HUES48 (cell line): ENCODE measurements around the gene PRICKLE3.
"Not testable (repeated sequence)": the region's sequence is repeated elsewhere in the genome, so short reads cannot be mapped to it uniquely, and the experiment has no call there.

Source experiments
- H3K27ac ChIP-seq: one replicate; pipeline ENCODE4 v1.7.0; 2013; ENCODE audit warnings: low read depth, low read length, inconsistent platforms
- H3K27me3 ChIP-seq: 2 replicates; pipeline ENCODE4 v1.6.1; 2013; ENCODE audit warnings: mild to moderate bottlenecking, low read length; ENCODE audit not compliant: control insufficient read depth, insufficient read depth
- H3K36me3 ChIP-seq: 2 replicates; pipeline ENCODE4 v1.6.1; 2013; ENCODE audit warnings: low read length; ENCODE audit not compliant: control insufficient read depth, insufficient read depth
- H3K4me1 ChIP-seq: 2 replicates; pipeline ENCODE4 v1.6.1; 2013; ENCODE audit warnings: mild to moderate bottlenecking, low read length; ENCODE audit not compliant: control insufficient read depth, insufficient read depth
- H3K4me3 ChIP-seq: 2 replicates; pipeline ENCODE4 v1.5.1; 2013; ENCODE audit warnings: mild to moderate bottlenecking, low read depth, low read length
- H3K9ac ChIP-seq: 2 replicates; pipeline ENCODE4 v1.6.1; 2013; ENCODE audit warnings: mild to moderate bottlenecking, low read depth, low read length, moderate library complexity
- H3K9me3 ChIP-seq: 2 replicates; pipeline ENCODE4 v1.6.1; 2013; ENCODE audit warnings: low read length; ENCODE audit not compliant: control insufficient read depth, insufficient read depth

Gene PRICKLE3

DNA sequence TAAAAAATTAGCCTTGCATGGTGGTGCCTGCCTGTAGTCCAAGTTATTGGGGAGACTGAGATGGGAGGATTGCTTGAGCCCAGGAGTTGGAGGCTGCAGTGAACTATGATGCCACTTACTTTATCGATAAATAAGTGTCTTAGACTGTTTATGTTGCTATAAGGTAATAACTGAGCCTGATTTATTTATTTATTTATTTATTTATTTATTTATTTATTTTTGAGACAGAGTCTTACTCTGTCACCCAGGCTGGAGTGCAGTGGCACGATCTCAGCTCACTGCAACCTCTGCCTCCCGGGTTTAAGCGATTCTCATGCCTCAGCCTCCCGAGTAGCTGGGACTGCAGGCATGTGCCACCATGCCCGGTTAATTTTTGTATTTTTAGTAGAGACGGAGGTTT, 53.9 kb downstream of the PRICKLE3 start:
- H3K36me3 ChIP-seq, H3K4me1 ChIP-seq, H3K27me3 ChIP-seq, H3K27ac ChIP-seq, H3K4me3 ChIP-seq, H3K9me3 ChIP-seq, H3K9ac ChIP-seq: not testable (repeated sequence)

DNA sequence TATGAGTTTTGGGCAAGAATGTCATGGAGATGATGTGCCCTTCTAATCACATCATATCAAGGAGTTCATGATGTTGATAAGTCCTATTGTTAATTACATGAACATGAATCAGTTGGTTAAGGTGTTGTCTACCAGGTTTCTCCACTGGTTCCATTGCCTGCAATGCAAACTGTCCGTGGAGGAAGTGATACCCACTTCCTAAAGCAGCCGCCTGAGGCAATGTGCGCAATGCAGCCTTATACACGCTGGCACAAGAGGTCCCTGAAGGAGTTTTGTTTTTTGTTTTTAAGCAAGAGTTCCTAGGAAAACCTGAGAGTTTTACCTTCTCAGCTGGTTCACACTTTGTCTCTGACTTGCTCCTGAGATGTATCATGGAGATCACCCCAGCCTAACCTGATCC, 56.7 kb downstream of the PRICKLE3 start:
- Histone ChIP-seq H3K27ac (no peak overlapping the region), H3K9ac (no peak overlapping the region), H3K4me3 (no peak overlapping the region), H3K9me3 (peaks cover 12% of the 10 kb centered on the region; the same call in 1 of the 2 replicates), H3K36me3 (no peaks in the 10 kb centered on the region), H3K27me3 (no peaks in the 10 kb centered on the region), H3K4me1 (no peaks in the 10 kb centered on the region)

DNA sequence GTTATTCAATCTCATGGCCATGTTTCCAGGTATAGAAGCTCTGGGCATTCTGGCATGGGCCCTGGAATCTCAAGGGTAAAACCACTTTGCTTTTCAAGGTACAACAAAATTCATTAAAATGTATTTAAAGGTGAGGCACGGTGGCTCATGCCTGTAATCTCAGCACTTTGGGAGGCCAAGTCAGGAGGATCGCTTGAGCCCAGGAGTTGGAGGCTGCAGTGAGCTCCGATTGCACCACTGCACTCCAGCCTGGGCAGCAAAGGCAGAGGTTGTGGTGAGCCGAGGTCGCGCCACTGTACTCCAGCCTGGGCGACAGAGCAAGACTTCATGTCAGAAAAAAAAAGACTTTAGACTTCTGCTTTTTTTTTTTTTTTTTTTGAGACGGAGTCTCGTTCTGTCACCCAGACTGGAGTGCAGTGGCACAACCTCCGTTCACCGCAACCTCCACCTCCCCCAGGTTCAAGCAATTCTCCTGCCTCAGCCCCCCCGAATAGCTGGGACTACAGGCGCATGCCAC, 58.4 kb downstream of the PRICKLE3 start:
- not testable (repeated sequence) for H3K9ac ChIP-seq, H3K27ac ChIP-seq, H3K4me1 ChIP-seq, H3K27me3 ChIP-seq, H3K36me3 ChIP-seq, H3K4me3 ChIP-seq
- peaks cover 18% of the 10 kb centered on the region; the same call in 1 of the 2 replicates for H3K9me3 ChIP-seq
